Measurements from ENCODE around the gene CD1C.

- TF ChIP-seq POLR2A (IDR thresholded peaks at IDR 0.05) (no peak), POLR2AphosphoS5 (IDR thresholded peaks at IDR 0.05) (no peak)
- TF ChIP-seq, protein P1, sequence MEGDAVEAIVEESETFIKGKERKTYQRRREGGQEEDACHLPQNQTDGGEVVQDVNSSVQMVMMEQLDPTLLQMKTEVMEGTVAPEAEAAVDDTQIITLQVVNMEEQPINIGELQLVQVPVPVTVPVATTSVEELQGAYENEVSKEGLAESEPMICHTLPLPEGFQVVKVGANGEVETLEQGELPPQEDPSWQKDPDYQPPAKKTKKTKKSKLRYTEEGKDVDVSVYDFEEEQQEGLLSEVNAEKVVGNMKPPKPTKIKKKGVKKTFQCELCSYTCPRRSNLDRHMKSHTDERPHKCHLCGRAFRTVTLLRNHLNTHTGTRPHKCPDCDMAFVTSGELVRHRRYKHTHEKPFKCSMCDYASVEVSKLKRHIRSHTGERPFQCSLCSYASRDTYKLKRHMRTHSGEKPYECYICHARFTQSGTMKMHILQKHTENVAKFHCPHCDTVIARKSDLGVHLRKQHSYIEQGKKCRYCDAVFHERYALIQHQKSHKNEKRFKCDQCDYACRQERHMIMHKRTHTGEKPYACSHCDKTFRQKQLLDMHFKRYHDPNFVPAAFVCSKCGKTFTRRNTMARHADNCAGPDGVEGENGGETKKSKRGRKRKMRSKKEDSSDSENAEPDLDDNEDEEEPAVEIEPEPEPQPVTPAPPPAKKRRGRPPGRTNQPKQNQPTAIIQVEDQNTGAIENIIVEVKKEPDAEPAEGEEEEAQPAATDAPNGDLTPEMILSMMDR (IDR thresholded peaks at IDR 0.05), result no peak
Measured at GRCh38 chr1:158290321-158290844, 660 bp downstream of the CD1C start.
